IPS-NIHi7 (cell line): ENCODE measurements around the gene SPACA1.

ENCODE experiments used
- DNase-seq: peaks from one replicate; pipeline ENCODE4 v3.0.0; 2012; ENCODE audit warnings: mixed read lengths; ENCODE audit errors: extremely low spot score

Gene SPACA1

GRCh38 chr6:88105741-88106340 is 58.2 kb downstream of the SPACA1 start:
- no peak for DNase-seq

GRCh38 chr6:88107241-88107640 is 59.6 kb downstream of the SPACA1 start:
- no peak for DNase-seq

- no peak for DNase-seq
These were observed 64.3 kb downstream of the SPACA1 start for GRCh38 chr6:88111991-88112390.

- DNase-seq: no peak
These were observed 67.2 kb downstream of the SPACA1 start for GRCh38 chr6:88114838-88115237.

GRCh38 chr6:88115307-88115706 is 67.7 kb downstream of the SPACA1 start:
- no peak for DNase-seq

- no peak for DNase-seq
These were observed 68.6 kb downstream of the SPACA1 start for GRCh38 chr6:88116276-88116675.
